NCI-H526 (cell line): ENCODE results near the gene PTH1R.
"Not testable (repeated sequence)": the region's sequence is repeated elsewhere in the genome, so short reads cannot be mapped to it uniquely, and the experiment has no call there.

Source experiments
- DNase-seq, 2 experiments: peaks; one replicate each; lab custom pipeline; 2025; lab: John Stamatoyannopoulos, UW

Gene PTH1R

GRCh38 chr3:46899151-46900006, 21.9 kb downstream of the PTH1R start:
- no peak for DNase-seq

- no peak for DNase-seq
These were observed 22.4 kb downstream of the PTH1R start for GRCh38 chr3:46900007-46900292.

- no peak for DNase-seq
These were observed 22.8 kb downstream of the PTH1R start for GRCh38 chr3:46900356-46900755.

GRCh38 chr3:46901061-46901460, 23.5 kb downstream of the PTH1R start:
- DNase-seq, result no peak

GRCh38 chr3:46901591-46902187, 24.2 kb downstream of the PTH1R start:
- DNase-seq, result no peak

GRCh38 chr3:46902188-46902631, 24.7 kb downstream of the PTH1R start:
- no peak for DNase-seq

GRCh38 chr3:46903341-46904302, 26.1 kb downstream of the PTH1R start:
- no peak for DNase-seq

GRCh38 chr3:46904303-46905212, 27.0 kb downstream of the PTH1R start:
- DNase-seq, result no peak

- DNase-seq, result no peak
These were observed 27.7 kb downstream of the PTH1R start for GRCh38 chr3:46905213-46905560.

- no peak for DNase-seq
These were observed 28.3 kb downstream of the PTH1R start for GRCh38 chr3:46905661-46906451.

- DNase-seq, result no peak
These were observed 29.0 kb downstream of the PTH1R start for GRCh38 chr3:46906471-46907058.

- no peak for DNase-seq
These were observed 29.8 kb downstream of the PTH1R start for GRCh38 chr3:46907271-46907670.

- no peak for DNase-seq
These were observed 30.4 kb downstream of the PTH1R start for GRCh38 chr3:46907960-46908293.

GRCh38 chr3:46908294-46908985, 30.9 kb downstream of the PTH1R start:
- DNase-seq, result no peak

- no peak for DNase-seq
These were observed 31.5 kb downstream of the PTH1R start for GRCh38 chr3:46908986-46909534.

- DNase-seq, result peak; percentile 49 to 87
These were observed 32.1 kb downstream of the PTH1R start for GRCh38 chr3:46909535-46910161.

- DNase-seq, result no peak
These were observed 32.7 kb downstream of the PTH1R start for GRCh38 chr3:46910166-46910760.

- not testable (repeated sequence) for DNase-seq
These were observed 33.4 kb downstream of the PTH1R start for GRCh38 chr3:46910914-46911313.

GRCh38 chr3:46912986-46913385, 35.5 kb downstream of the PTH1R start:
- DNase-seq, result no peak
